Fibroblast of upper back skin (primary cell): ENCODE data around the gene IBA57.
A peak's percentile ranks its signal among the peaks of the same experiment; 100 is the strongest.
"Not testable (repeated sequence)": the region's sequence is repeated elsewhere in the genome, so short reads cannot be mapped to it uniquely, and the experiment has no call there.

ENCODE experiments used
- DNase-seq: peaks from one replicate; pipeline ENCODE4 v3.0.0-alpha.2; 2013

The IBA57 gene

GRCh38 chr1:228215663-228216116 is 50.1 kb downstream of the IBA57 start:
- no peak for DNase-seq

GRCh38 chr1:228216371-228217320 is 51.0 kb downstream of the IBA57 start:
- DNase-seq = no peak

GRCh38 chr1:228217551-228218344 is 52.1 kb downstream of the IBA57 start:
- peak; percentile 20 for DNase-seq

GRCh38 chr1:228218513-228219244 is 53.1 kb downstream of the IBA57 start:
- no peak for DNase-seq

GRCh38 chr1:228219245-228219961 is 53.8 kb downstream of the IBA57 start:
- DNase-seq = no peak

GRCh38 chr1:228219962-228220780 is 54.6 kb downstream of the IBA57 start:
- DNase-seq = no peak

GRCh38 chr1:228221097-228221496 is 55.5 kb downstream of the IBA57 start:
- not testable (repeated sequence) for DNase-seq

GRCh38 chr1:228222548-228222947 is 56.9 kb downstream of the IBA57 start:
- DNase-seq = no peak

- DNase-seq = no peak
Observed at GRCh38 chr1:228224198-228225164, 58.9 kb downstream of the IBA57 start.

GRCh38 chr1:228225165-228225710 is 59.6 kb downstream of the IBA57 start:
- DNase-seq = no peak

GRCh38 chr1:228225740-228226139 is 60.1 kb downstream of the IBA57 start:
- DNase-seq = no peak

- no peak for DNase-seq
Observed at GRCh38 chr1:228226141-228226874, 60.7 kb downstream of the IBA57 start.

- DNase-seq = peak; percentile 23
Observed at GRCh38 chr1:228226956-228227791, 61.6 kb downstream of the IBA57 start.

GRCh38 chr1:228228147-228228546 is 62.5 kb downstream of the IBA57 start:
- not testable (repeated sequence) for DNase-seq

GRCh38 chr1:228228601-228229074 is 63.0 kb downstream of the IBA57 start:
- DNase-seq = peak; percentile 89

- DNase-seq = no peak
Observed at GRCh38 chr1:228231189-228231588, 65.6 kb downstream of the IBA57 start.
